Naive thymus-derived CD8-positive, alpha-beta T cell (primary cell): ENCODE data around the gene P2RY13. TPM values are rescaled to one million over a fixed set of nuclear protein-coding genes. Genes with fewer than 3 reads are reported as not detected.

Source experiments
- ATAC-seq, 2 donors: fragments of 150-1000 bp; cut with Tn5 transposase in 1 of 2; sonication (Bioruptor Pico), chemical (Tn5 transposase) in 1 of 2; 1 replicate in 1 of 2; 2 replicates in 1 of 2; pipeline ENCODE4 v1.10.0; 2021; ENCODE audit warnings: mild to moderate bottlenecking in 2 of 2, moderate library complexity in 2 of 2
- POLR2A ChIA-PET: fragments of 350-600 bp; sonication (Branson Sonifier 250); formaldehyde crosslinking; loops from one replicate; lab custom pipeline; 2021; ENCODE audit warnings: antibody characterized with exemption; lab: Charles Lee
- DNase-seq, 10 donors: peaks; one replicate each; pipeline versions ENCODE4 v3.0.0 to v3.0.0-alpha.2; 2020 to 2022
- H3K27ac Mint-ChIP-seq, 10 donors: one replicate each; pipeline ENCODE4 v1.8.0; 2020 to 2022; ENCODE audit warnings: mild to moderate bottlenecking in 10 of 10, mixed read lengths in 10 of 10, moderate library complexity in 4 of 10, inconsistent platforms in 1 of 10
- H3K27me3 Mint-ChIP-seq, 5 donors: one replicate each; pipeline ENCODE4 v1.8.0; 2021 to 2022; ENCODE audit warnings: mixed read lengths in 5 of 5
- H3K36me3 Mint-ChIP-seq, 3 donors: one replicate each; pipeline ENCODE4 v1.8.0; 2020 to 2022; ENCODE audit warnings: mixed read lengths in 3 of 3, mild to moderate bottlenecking in 2 of 3, inconsistent platforms in 1 of 3
- H3K4me1 Mint-ChIP-seq, 4 donors: one replicate each; pipeline ENCODE4 v1.8.0; 2021 to 2022; ENCODE audit warnings: mixed read lengths in 4 of 4
- H3K4me3 Mint-ChIP-seq, 10 donors: one replicate each; pipeline ENCODE4 v1.8.0; 2020 to 2022; ENCODE audit warnings: mild to moderate bottlenecking in 10 of 10, mixed read lengths in 10 of 10, moderate library complexity in 6 of 10, inconsistent platforms in 1 of 10
- H3K9me3 Mint-ChIP-seq, 9 donors: one replicate each; pipeline ENCODE4 v1.8.0; 2020 to 2022; ENCODE audit warnings: mixed read lengths in 9 of 9, mild to moderate bottlenecking in 3 of 9, inconsistent platforms in 1 of 9, moderate library complexity in 1 of 9
- polyA plus RNA-seq, 3 donors: library from polyadenylated mRNA; unstranded; fragments of 300-500 nt; fragmentation: Illumina TruSeq; gene quantifications; one replicate each; pipeline ENCODE4 v1.2.3, GENCODE V29; 2021
- total RNA-seq, 8 experiments: library from RNA in 2 of 8; stranded (reverse) in 2 of 8; gene quantifications; one replicate each; pipeline ENCODE4 v1.2.3 and lab custom pipeline; 2021 to 2026

Gene P2RY13
- total and polyA plus RNA-seq, 5 experiments from 2014 or later = 0.05 to 0.06 TPM; not detected in 3

- Mint-ChIP-seq H3K27ac (no peak overlapping the region), H3K36me3 (no peaks in the 10 kb centered on the region), H3K4me3 (no peak overlapping the region), H3K9me3 (no peaks in the 10 kb centered on the region), H3K27me3 (no peaks in the 10 kb centered on the region), H3K4me1 (peaks cover 0 to 2% (median under 1%) of the 10 kb centered on the region in 4 donors)
- ATAC-seq = no peak
- POLR2A ChIA-PET = interaction anchor here (0.7 kb wide), 1 partner anchor 88 kb away, joined by 3 read pairs; no protein-coding TSS in a partner anchor
- no peak for DNase-seq
Observed at GRCh38 chr3:151318313-151318712, 11.0 kb downstream of the P2RY13 start.

- no peaks in the 10 kb centered on the region for H3K27me3 Mint-ChIP-seq
- ATAC-seq (no peak), DNase-seq (no peak)
- H3K27ac Mint-ChIP-seq = peak within 1 kb of the TSS in 1 of 10 donors; percentile 9
- H3K4me3 Mint-ChIP-seq = no peak within 1 kb of the TSS
- POLR2A ChIA-PET = no interaction called here
- H3K9me3 Mint-ChIP-seq = no peaks in the 10 kb centered on the region
- peaks cover 0 to 1% (median 0%) of the 10 kb centered on the region in 4 donors for H3K4me1 Mint-ChIP-seq
- H3K36me3 Mint-ChIP-seq = no peaks in the 10 kb centered on the region
Observed at GRCh38 chr3:151316267-151316991, 12.9 kb downstream of the P2RY13 start, which contains the start of gene GPR87. GPR87 (minus strand) TSS chr3:151316820; CDS start chr3:151300100, 16,720 bp downstream.

GRCh38 chr3:151315846-151316245 lies 13.5 kb downstream of the P2RY13 start:
- Mint-ChIP-seq H3K4me3 (no peak overlapping the region), H3K9me3 (no peaks in the 10 kb centered on the region), H3K27ac (no peak overlapping the region), H3K27me3 (no peaks in the 10 kb centered on the region), H3K4me1 (peaks cover 0 to 1% (median 0%) of the 10 kb centered on the region in 4 donors), H3K36me3 (no peaks in the 10 kb centered on the region)
- POLR2A ChIA-PET = no interaction called here
- DNase-seq = no peak
- no peak for ATAC-seq

- POLR2A ChIA-PET = no interaction called here
Observed at GRCh38 chr3:151315136-151315535, 14.2 kb downstream of the P2RY13 start.

GRCh38 chr3:151314593-151314992 lies 14.8 kb downstream of the P2RY13 start:
- POLR2A ChIA-PET = no interaction called here
- ATAC-seq (no peak), DNase-seq (no peak)
- Mint-ChIP-seq H3K4me3 (no peak overlapping the region), H3K36me3 (no peaks in the 10 kb centered on the region), H3K27me3 (peaks cover 0 to under 1% (median 0%) of the 10 kb centered on the region in 5 donors), H3K27ac (no peak overlapping the region), H3K4me1 (peaks cover 0 to 1% (median 0%) of the 10 kb centered on the region in 4 donors), H3K9me3 (no peaks in the 10 kb centered on the region)

More at GRCh38 chr3:151315136-151315535, 14.2 kb downstream of the P2RY13 start:
- H3K9me3 Mint-ChIP-seq = no peaks in the 10 kb centered on the region
- DNase-seq = no peak
- H3K27me3 Mint-ChIP-seq = no peaks in the 10 kb centered on the region
- H3K27ac Mint-ChIP-seq = peak overlapping the region in 1 of 10 donors; percentile 45
- no peak for ATAC-seq
- no peaks in the 10 kb centered on the region for H3K36me3 Mint-ChIP-seq
- H3K4me3 Mint-ChIP-seq = no peak overlapping the region
- H3K4me1 Mint-ChIP-seq = peaks cover 0 to 1% (median 0%) of the 10 kb centered on the region in 4 donors

GRCh38 chr3:151314137-151314536 lies 15.2 kb downstream of the P2RY13 start:
- POLR2A ChIA-PET = no interaction called here
- ATAC-seq (no peak), DNase-seq (no peak)
- H3K36me3 Mint-ChIP-seq = no peaks in the 10 kb centered on the region
- no peaks in the 10 kb centered on the region for H3K9me3 Mint-ChIP-seq
- H3K27me3 Mint-ChIP-seq = peaks cover 0 to 5% (median 0%) of the 10 kb centered on the region in 5 donors
- H3K4me1 Mint-ChIP-seq = peaks cover 0 to 1% (median 0%) of the 10 kb centered on the region in 4 donors
- H3K27ac Mint-ChIP-seq = no peak overlapping the region
- no peak overlapping the region for H3K4me3 Mint-ChIP-seq

GRCh38 chr3:151312972-151313371 lies 16.4 kb downstream of the P2RY13 start:
- Mint-ChIP-seq H3K27me3 (peaks cover 0 to 5% (median 0%) of the 10 kb centered on the region in 5 donors), H3K27ac (no peak overlapping the region), H3K4me1 (peaks cover 0 to 1% (median 0%) of the 10 kb centered on the region in 4 donors), H3K36me3 (no peaks in the 10 kb centered on the region), H3K9me3 (no peaks in the 10 kb centered on the region), H3K4me3 (no peak overlapping the region)
- POLR2A ChIA-PET = interaction anchor here (0.6 kb wide), 1 partner anchor 8 kb away, joined by 3 read pairs; no protein-coding TSS in a partner anchor
- DNase-seq = no peak
- ATAC-seq = no peak

GRCh38 chr3:151309566-151309965 lies 19.8 kb downstream of the P2RY13 start:
- Mint-ChIP-seq H3K27me3 (peaks cover 0 to 5% (median 0%) of the 10 kb centered on the region in 5 donors), H3K4me1 (peaks cover 0 to 9% (median 0%) of the 10 kb centered on the region in 4 donors), H3K9me3 (no peaks in the 10 kb centered on the region), H3K4me3 (no peak overlapping the region), H3K27ac (peak overlapping the region in 1 of 10 donors; percentile 61), H3K36me3 (no peaks in the 10 kb centered on the region)
- no peak for ATAC-seq
- no peak for DNase-seq
- POLR2A ChIA-PET = no interaction called here

- POLR2A ChIA-PET = no interaction called here
- H3K4me1 Mint-ChIP-seq = peaks cover 0 to 9% (median 0%) of the 10 kb centered on the region in 4 donors
- no peak for ATAC-seq
Observed at GRCh38 chr3:151307583-151308488, 21.5 kb downstream of the P2RY13 start.

GRCh38 chr3:151307131-151307530 lies 22.2 kb downstream of the P2RY13 start:
- Mint-ChIP-seq H3K27ac (no peak overlapping the region), H3K27me3 (peaks cover 4 to 19% (median 14%) of the 10 kb centered on the region in 5 donors), H3K36me3 (no peaks in the 10 kb centered on the region), H3K4me1 (peaks cover 0 to 9% (median 0%) of the 10 kb centered on the region in 4 donors), H3K4me3 (no peak overlapping the region), H3K9me3 (peaks cover 0 to 2% (median 0%) of the 10 kb centered on the region in 9 donors)
- ATAC-seq (no peak), DNase-seq (no peak)
- POLR2A ChIA-PET = no interaction called here

More at GRCh38 chr3:151307583-151308488, 21.5 kb downstream of the P2RY13 start:
- no peak for DNase-seq
- no peak overlapping the region for H3K4me3 Mint-ChIP-seq
- H3K27me3 Mint-ChIP-seq = peaks cover 4 to 15% (median 9%) of the 10 kb centered on the region in 5 donors
- H3K36me3 Mint-ChIP-seq = no peaks in the 10 kb centered on the region
- peaks cover 0 to 2% (median 0%) of the 10 kb centered on the region in 9 donors for H3K9me3 Mint-ChIP-seq
- H3K27ac Mint-ChIP-seq = no peak overlapping the region

- H3K27me3 Mint-ChIP-seq = peaks cover 4 to 19% (median 14%) of the 10 kb centered on the region in 5 donors
Observed at GRCh38 chr3:151306168-151306810, 23.1 kb downstream of the P2RY13 start.

GRCh38 chr3:151305775-151306151 lies 23.6 kb downstream of the P2RY13 start:
- Mint-ChIP-seq H3K9me3 (peaks cover 0 to 2% (median 0%) of the 10 kb centered on the region in 9 donors), H3K4me3 (no peak overlapping the region), H3K36me3 (no peaks in the 10 kb centered on the region), H3K27ac (no peak overlapping the region), H3K4me1 (peaks cover 0 to 9% (median 0%) of the 10 kb centered on the region in 4 donors), H3K27me3 (peaks cover 5 to 19% (median 14%) of the 10 kb centered on the region in 5 donors)
- DNase-seq = no peak
- POLR2A ChIA-PET = no interaction called here
- ATAC-seq = no peak

More at GRCh38 chr3:151306168-151306810, 23.1 kb downstream of the P2RY13 start:
- Mint-ChIP-seq H3K9me3 (peaks cover 0 to 2% (median 0%) of the 10 kb centered on the region in 9 donors), H3K4me3 (no peak overlapping the region), H3K27ac (no peak overlapping the region), H3K36me3 (no peaks in the 10 kb centered on the region), H3K4me1 (peaks cover 0 to 9% (median 0%) of the 10 kb centered on the region in 4 donors)
- DNase-seq (no peak), ATAC-seq (no peak)
- POLR2A ChIA-PET = no interaction called here
